HG03097 (cell line): ENCODE data around the gene P2RY14.
A peak's percentile ranks its signal among the peaks of the same experiment; 100 is the strongest.
"Not testable (repeated sequence)": the region's sequence is repeated elsewhere in the genome, so short reads cannot be mapped to it uniquely, and the experiment has no call there.

Experiments used
- ATAC-seq: cut with Tn5 transposase; IDR thresholded peaks from one replicate; pipeline ENCODE4 v1.9.1; 2021; ENCODE audit not compliant: unreplicated experiment, low FRiP score

P2RY14 gene

GRCh38 chr3:151265166-151265565, 13.2 kb downstream of the P2RY14 start:
- no peak for ATAC-seq

- ATAC-seq, result no peak
These were observed 13.7 kb downstream of the P2RY14 start for GRCh38 chr3:151264605-151265004.

GRCh38 chr3:151262871-151263525, 15.3 kb downstream of the P2RY14 start:
- no peak for ATAC-seq

GRCh38 chr3:151259664-151260063, 18.7 kb downstream of the P2RY14 start:
- ATAC-seq, result no peak

- ATAC-seq, result no peak
These were observed 21.6 kb downstream of the P2RY14 start for GRCh38 chr3:151256749-151257148.

- ATAC-seq, result no peak
These were observed 29.5 kb downstream of the P2RY14 start for GRCh38 chr3:151248772-151249337.

- not testable (repeated sequence) for ATAC-seq
These were observed 36.3 kb downstream of the P2RY14 start for GRCh38 chr3:151242006-151242405.

- no peak for ATAC-seq
These were observed 41.6 kb downstream of the P2RY14 start for GRCh38 chr3:151236736-151237135.

GRCh38 chr3:151236316-151236715, 42.0 kb downstream of the P2RY14 start:
- no peak for ATAC-seq

GRCh38 chr3:151234825-151235224, 43.5 kb downstream of the P2RY14 start:
- ATAC-seq, result no peak

- ATAC-seq, result no peak
These were observed 45.4 kb downstream of the P2RY14 start for GRCh38 chr3:151232991-151233390.

- ATAC-seq, result not testable (repeated sequence)
These were observed 45.9 kb downstream of the P2RY14 start for GRCh38 chr3:151232403-151232802.

GRCh38 chr3:151230646-151231045, 47.7 kb downstream of the P2RY14 start:
- no peak for ATAC-seq

- ATAC-seq, result no peak
These were observed 49.7 kb downstream of the P2RY14 start for GRCh38 chr3:151228666-151229040.

GRCh38 chr3:151227807-151228665, 50.3 kb downstream of the P2RY14 start:
- ATAC-seq, result peak; percentile 72

- peak; percentile 29 for ATAC-seq
These were observed 51.0 kb downstream of the P2RY14 start for GRCh38 chr3:151227266-151227806.

GRCh38 chr3:151226825-151227224, 51.5 kb downstream of the P2RY14 start:
- ATAC-seq, result no peak

- ATAC-seq, result no peak
These were observed 52.2 kb downstream of the P2RY14 start for GRCh38 chr3:151226088-151226563.

- ATAC-seq, result no peak
These were observed 53.0 kb downstream of the P2RY14 start for GRCh38 chr3:151225040-151225975.

- no peak for ATAC-seq
These were observed 54.0 kb downstream of the P2RY14 start for GRCh38 chr3:151224268-151224866.
